H1 (cell line): ENCODE data around the gene FMNL2.

ENCODE experiments used
- ATF2 ChIP-seq: IDR thresholded peaks from 2 replicates; pipeline ENCODE4 v1.6.1; 2012; ENCODE audit warnings: low read length, inconsistent platforms
- CHD1 ChIP-seq: IDR thresholded peaks from 2 replicates; pipeline ENCODE4 v1.6.1; 2012; ENCODE audit warnings: low read depth, low read length, improper control_type of control experiment
- CTBP2 ChIP-seq: IDR thresholded peaks from 2 replicates; pipeline ENCODE4 v1.7.0; 2011; ENCODE audit warnings: borderline replicate concordance, mild to moderate bottlenecking, moderate library complexity, mixed read lengths, low read length; ENCODE audit not compliant: insufficient read depth, insufficient read length
- CTCF ChIP-seq, 3 experiments: IDR thresholded peaks; 1 replicate in 2 of 3; 2 replicates in 1 of 3; pipeline versions ENCODE4 v1.5.1 to v1.6.1; 2011; ENCODE audit warnings: low read length in 3 of 3, mild to moderate bottlenecking in 3 of 3, inconsistent platforms in 2 of 3, low read depth in 1 of 3, moderate library complexity in 1 of 3; ENCODE audit not compliant: insufficient read depth in 1 of 3; ENCODE audit errors: control extremely low read depth in 1 of 3
- EP300 ChIP-seq, 2 experiments: IDR thresholded peaks; 1 replicate in 1 of 2; 2 replicates in 1 of 2; pipeline ENCODE4 v1.6.1; 2011 to 2012; ENCODE audit warnings: low read depth in 2 of 2, low read length in 2 of 2, mild to moderate bottlenecking in 2 of 2, borderline replicate concordance in 1 of 2, inconsistent platforms in 1 of 2, moderate library complexity in 1 of 2
- GABPA ChIP-seq: IDR thresholded peaks from 2 replicates; pipeline ENCODE4 v1.6.1; 2011; ENCODE audit warnings: mild to moderate bottlenecking, low read length, moderate library complexity, borderline replicate concordance; ENCODE audit not compliant: insufficient read depth
- MAFK ChIP-seq: IDR thresholded peaks from 2 replicates; pipeline ENCODE4 v1.6.1; 2012; ENCODE audit warnings: low read depth, mild to moderate bottlenecking, improper control_type of control experiment, low read length
- NRF1 ChIP-seq: IDR thresholded peaks from 2 replicates; pipeline ENCODE4 v1.6.1; 2011; ENCODE audit warnings: mild to moderate bottlenecking, low read depth, low read length, improper control_type of control experiment
- POLR2A ChIP-seq, 2 experiments: IDR thresholded peaks; 1 replicate in 1 of 2; 2 replicates in 1 of 2; pipeline ENCODE4 v1.6.1; 2011; ENCODE audit warnings: low read depth in 2 of 2, low read length in 2 of 2, mild to moderate bottlenecking in 2 of 2; ENCODE audit errors: control extremely low read depth in 1 of 2
- POLR2AphosphoS5 ChIP-seq: IDR thresholded peaks from 2 replicates; pipeline ENCODE4 v1.6.1; 2011; ENCODE audit warnings: low read depth, low read length
- RXRA ChIP-seq: IDR thresholded peaks from 2 replicates; pipeline ENCODE4 v1.6.1; 2011; ENCODE audit warnings: low read depth, mild to moderate bottlenecking, low read length, moderate library complexity; ENCODE audit not compliant: insufficient read depth
- SP1 ChIP-seq: IDR thresholded peaks from 2 replicates; pipeline ENCODE4 v1.6.1; 2011; ENCODE audit warnings: low read depth, low read length
- ZNF274 ChIP-seq: IDR thresholded peaks from 2 replicates; pipeline ENCODE4 v1.7.0; 2012; ENCODE audit warnings: low read length, borderline replicate concordance; ENCODE audit errors: extremely low read depth

- TF ChIP-seq EP300 (IDR thresholded peaks at IDR 0.05; ENCODE audit: borderline replicate concordance in 1 of 2, low read depth in 2 of 2, low read length in 2 of 2) (no peak), CTCF (IDR thresholded peaks at IDR 0.05; ENCODE audit: control extremely low read depth in 1 of 3, insufficient read depth in 1 of 3, low read depth in 1 of 3, low read length in 3 of 3) (no peak), ZNF274 (no peak), ATF2 (no peak), SP1 (no peak), POLR2A (IDR thresholded peaks at IDR 0.05; ENCODE audit: control extremely low read depth in 1 of 2, low read depth in 2 of 2, low read length in 2 of 2) (no peak), CHD1 (no peak), NRF1 (no peak), POLR2AphosphoS5 (no peak), GABPA (no peak), CTBP2 (no peak), RXRA (no peak), MAFK (no peak)
These were observed 73.3 kb downstream of the FMNL2 start for GRCh38 chr2:152408254-152408653.
